ENCODE results near the gene PIK3C2A.

PIK3C2A gene

DNA sequence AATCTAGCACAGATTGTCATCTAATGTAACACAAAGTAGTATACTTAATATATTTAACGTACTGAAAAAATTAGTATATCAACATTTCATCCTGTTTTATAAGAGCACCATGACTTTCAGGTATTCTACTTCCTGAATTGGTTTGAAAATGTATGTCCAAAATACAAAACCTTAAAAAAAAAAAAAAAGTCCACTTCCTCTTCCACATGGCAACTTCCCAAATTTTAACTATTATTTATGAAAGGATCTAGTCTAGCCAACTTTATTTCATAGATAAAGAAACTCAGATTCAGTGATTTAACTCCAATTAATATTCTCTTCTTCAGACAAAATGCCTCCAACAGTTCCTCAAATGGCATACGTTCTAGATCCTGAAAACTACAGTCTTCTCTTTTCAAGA is 44.0 kb downstream of the PIK3C2A start:
- in situ Hi-C loops (cut with MboI; ENCODE audit: low pct_unique_long_range_greater_than_20kb, low sequenced_read_pairs) = no loop called here

DNA sequence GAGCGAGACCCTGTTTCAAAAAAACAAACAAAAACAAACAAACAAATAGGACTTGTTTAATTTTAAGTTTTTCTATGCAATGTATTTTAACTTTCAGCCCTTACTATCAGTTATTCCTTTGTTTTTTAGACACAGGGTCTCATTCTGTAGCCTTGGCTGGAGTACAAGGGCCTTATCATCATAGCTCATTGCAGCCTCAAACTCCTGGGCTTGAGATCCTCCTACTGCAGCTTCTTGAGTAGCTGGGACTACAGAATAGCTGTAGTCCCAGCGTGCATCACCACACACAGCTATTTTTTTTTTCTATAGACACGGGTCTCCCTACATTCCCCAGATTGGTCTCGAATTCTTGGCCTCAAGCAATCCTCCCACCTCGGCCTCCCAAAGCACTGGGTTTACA is 44.5 kb downstream of the PIK3C2A start:
- in situ Hi-C loops (cut with MboI; ENCODE audit: low pct_unique_long_range_greater_than_20kb, low sequenced_read_pairs) = no loop called here
- no peak for DNase-seq

More for the DNA sequence above, 44.0 kb downstream of the PIK3C2A start:
- peak; percentile 40 for DNase-seq

DNA sequence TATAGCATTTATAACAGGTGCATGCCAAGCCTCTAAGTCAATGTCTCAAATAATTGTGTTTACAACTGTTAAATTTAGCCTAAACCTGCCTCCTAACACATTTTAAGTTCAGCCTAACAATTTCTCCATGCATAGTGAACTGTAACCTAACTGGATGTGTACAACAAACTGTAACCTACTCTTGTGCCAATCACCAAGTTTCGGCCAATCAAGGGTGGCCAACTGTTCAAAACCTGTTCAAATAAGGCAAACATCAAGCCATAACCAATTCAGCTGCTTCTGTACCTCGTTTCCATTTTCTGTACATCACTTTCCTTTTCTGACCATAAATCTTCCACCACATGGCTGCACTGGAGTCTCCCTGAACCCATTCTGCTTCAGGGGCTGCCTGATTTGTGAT is 45.4 kb downstream of the PIK3C2A start:
- no peak for DNase-seq
- in situ Hi-C loops (cut with MboI; ENCODE audit: low pct_unique_long_range_greater_than_20kb, low sequenced_read_pairs) = no loop called here

DNA sequence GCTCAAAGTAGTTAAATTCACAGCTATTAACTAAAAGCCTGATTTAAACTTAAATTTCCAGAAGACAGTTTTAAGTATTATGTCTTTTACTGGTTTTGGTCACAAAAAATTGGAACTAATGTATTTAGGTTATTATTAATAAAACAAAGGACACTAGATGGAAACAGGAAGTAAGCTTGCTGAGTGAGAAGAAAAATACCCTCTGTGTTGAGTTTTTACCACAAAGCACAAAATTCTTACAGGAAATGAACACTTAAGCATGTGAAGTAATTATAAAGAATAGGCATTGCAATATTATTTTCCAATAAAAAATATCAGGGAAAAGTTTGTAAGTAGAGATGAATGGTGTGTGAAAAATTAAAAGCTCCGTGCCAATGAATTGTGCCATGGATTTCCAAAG is 46.3 kb downstream of the PIK3C2A start:
- in situ Hi-C loops (cut with MboI; ENCODE audit: low pct_unique_long_range_greater_than_20kb, low sequenced_read_pairs) = no loop called here
- peak; percentile 48 for DNase-seq

DNA sequence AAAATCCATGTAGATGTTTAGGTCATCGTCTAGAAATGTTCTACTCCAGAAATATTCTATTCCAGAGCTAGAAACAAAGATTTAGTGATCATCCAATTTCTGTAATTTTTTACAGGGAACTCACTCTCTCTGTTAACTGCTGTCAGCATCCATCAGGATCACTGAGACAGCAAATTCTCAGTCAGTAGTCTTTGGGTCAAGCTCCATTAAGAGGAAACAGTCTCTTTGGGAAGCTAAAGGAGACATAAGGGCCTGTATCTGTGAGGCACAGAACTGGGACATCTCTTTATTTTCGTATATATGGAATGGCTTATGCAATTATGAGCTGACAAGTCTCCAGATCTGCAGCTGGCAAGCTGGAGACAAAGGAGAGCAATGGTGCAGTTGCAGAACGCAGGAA is 48.3 kb downstream of the PIK3C2A start:
- in situ Hi-C loops (cut with MboI; ENCODE audit: low pct_unique_long_range_greater_than_20kb, low sequenced_read_pairs) = no loop called here
- no peak for DNase-seq
